Panc1 (cell line): Measurements from ENCODE around the gene CALM3. TPM values are rescaled to one million over a fixed set of nuclear protein-coding genes. Genes with fewer than 3 reads are reported as not detected.

Source experiments
- ATAC-seq: fragments of 200-7000 bp; cut with Tn5 transposase; 2 replicates; pipeline ENCODE4 v1.9.1; 2020; ENCODE audit warnings: mild to moderate bottlenecking, moderate library complexity
- BruUV-seq: library from RNA; stranded (reverse); fragments of 400-500 nt; replicated peaks from 2 replicates; lab custom pipeline; 2021; lab: Mats Ljungman, UMichigan
- CTCF ChIA-PET: fragments of 300-600 bp; sonication (Branson Sonifier 250); formaldehyde crosslinking; loops from one replicate; lab custom pipeline; 2022; ENCODE audit warnings: antibody characterized with exemption; lab: Charles Lee
- POLR2A ChIA-PET: fragments of 300-600 bp; sonication (Branson Sonifier 250); formaldehyde crosslinking; loops from one replicate; lab custom pipeline; 2022; ENCODE audit warnings: antibody characterized with exemption; lab: Charles Lee
- DNase-seq: peaks from one replicate; pipeline ENCODE4 v3.0.0-alpha.2; 2010; ENCODE audit warnings: low read depth, low spot score
- H3K27ac ChIP-seq: 2 replicates; pipeline ENCODE4 v1.5.1; 2011; ENCODE audit warnings: mild to moderate bottlenecking, low read length, inconsistent platforms
- H3K27me3 ChIP-seq: fragments of 200-500 bp; sonication (Bioruptor generic); 2 replicates; pipeline ENCODE4 v1.6.0; 2014; ENCODE audit warnings: low read length, inconsistent platforms; ENCODE audit not compliant: control insufficient read depth, insufficient read depth
- H3K36me3 ChIP-seq: fragments of 200-500 bp; sonication (Bioruptor generic); 2 replicates; pipeline ENCODE4 v1.5.1; 2014; ENCODE audit warnings: inconsistent platforms, mild to moderate bottlenecking, low read length, moderate library complexity; ENCODE audit not compliant: control insufficient read depth, insufficient read depth
- H3K4me1 ChIP-seq: 2 replicates; pipeline ENCODE4 v1.5.1; 2011; ENCODE audit warnings: inconsistent platforms, mild to moderate bottlenecking, low read length, moderate library complexity; ENCODE audit not compliant: control insufficient read depth, insufficient read depth
- H3K4me3 ChIP-seq, 2 experiments: 2 replicates each; pipeline ENCODE4 v1.5.1; 2011 to 2012; ENCODE audit warnings: low read depth in 2 of 2, low read length in 2 of 2, mild to moderate bottlenecking in 2 of 2, inconsistent platforms in 1 of 2, moderate library complexity in 1 of 2
- H3K9me3 ChIP-seq: fragments of 200-500 bp; sonication (Bioruptor generic); 2 replicates; pipeline ENCODE4 v1.5.1; 2014; ENCODE audit warnings: low read depth, mild to moderate bottlenecking, inconsistent platforms, low read length, moderate library complexity; ENCODE audit not compliant: control insufficient read depth, insufficient read depth
- CTCF ChIP-seq: fragments of 450-650 bp; IDR thresholded peaks from 2 replicates; pipeline ENCODE4 v1.5.1; 2017; ENCODE audit warnings: mild to moderate bottlenecking
- POLR2AphosphoS5 ChIP-seq: IDR thresholded peaks from 2 replicates; pipeline ENCODE4 v1.6.1; 2012; ENCODE audit warnings: mild to moderate bottlenecking, low read depth, low read length, moderate library complexity
- SIN3A ChIP-seq: IDR thresholded peaks from 2 replicates; pipeline ENCODE4 v1.6.1; 2012; ENCODE audit warnings: low read depth, mild to moderate bottlenecking, low read length, moderate library complexity, borderline replicate concordance; ENCODE audit not compliant: insufficient read depth
- TCF7L2 ChIP-seq: IDR thresholded peaks from 2 replicates; pipeline ENCODE4 v1.6.1; 2011; ENCODE audit warnings: mild to moderate bottlenecking, low read depth, low read length, inconsistent platforms
- in situ Hi-C: cut with HindIII; loops from 2 replicates; pipeline ENCODE4 v1.10.0; 2016; ENCODE audit warnings: low sequenced_read_pairs, low pct_unique_long_range_greater_than_20kb
- intact Hi-C: fragments of 100-400 bp; cut with micrococcal nuclease; formaldehyde crosslinking; loops from one replicate; pipeline ENCODE4 v1.10.0; 2022; ENCODE audit not compliant: unreplicated experiment
- total RNA-seq: library from RNA; stranded (reverse); gene quantifications from one replicate; pipeline ENCODE4 v1.2.1, GENCODE V29; 2021; ENCODE audit not compliant: unreplicated experiment
- TF ChIP-seq, protein P1 (sequence below), 2 experiments: IDR thresholded peaks; 2 replicates each; pipeline ENCODE4 v1.6.1; 2011 to 2012; ENCODE audit warnings: low read depth in 2 of 2, control low read depth in 1 of 2, low read length in 1 of 2, mild to moderate bottlenecking in 1 of 2, moderate library complexity in 1 of 2; ENCODE audit not compliant: insufficient read depth in 1 of 2

Gene CALM3
- total RNA-seq, 1 experiment from 2014 or later, result 212 TPM

DNA sequence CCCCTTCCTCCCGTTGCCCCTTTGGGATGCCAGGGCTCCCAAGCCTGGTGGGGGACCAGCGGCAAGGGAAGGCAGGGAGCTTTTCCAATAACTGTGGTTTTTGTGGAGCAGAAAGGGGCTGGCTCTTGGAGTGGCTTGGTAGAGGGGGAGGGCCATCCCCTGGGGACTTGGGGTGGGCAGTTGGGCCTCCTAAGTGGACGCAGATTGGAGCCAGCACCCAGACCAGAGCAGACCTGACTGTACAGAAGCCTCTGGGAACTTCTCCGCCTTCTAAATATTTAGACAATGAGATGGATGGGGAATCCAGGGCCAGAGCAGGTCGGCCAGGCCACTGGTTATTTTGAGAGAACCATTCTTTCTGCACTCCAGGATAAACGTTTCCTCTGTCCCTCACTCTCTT is 19.6 kb downstream of the CALM3 start:
- in situ Hi-C loops, result no loop called here
- no TSS peak for BruUV-seq
- H3K4me1 ChIP-seq, result no peaks in the 10 kb centered on the region; the same call in 1 of the 2 replicates
- POLR2A ChIA-PET, result no interaction called here
- TF ChIP-seq TCF7L2 (no peak), SIN3A (no peak), CTCF (no peak), POLR2AphosphoS5 (no peak)
- TF ChIP-seq, protein P1, sequence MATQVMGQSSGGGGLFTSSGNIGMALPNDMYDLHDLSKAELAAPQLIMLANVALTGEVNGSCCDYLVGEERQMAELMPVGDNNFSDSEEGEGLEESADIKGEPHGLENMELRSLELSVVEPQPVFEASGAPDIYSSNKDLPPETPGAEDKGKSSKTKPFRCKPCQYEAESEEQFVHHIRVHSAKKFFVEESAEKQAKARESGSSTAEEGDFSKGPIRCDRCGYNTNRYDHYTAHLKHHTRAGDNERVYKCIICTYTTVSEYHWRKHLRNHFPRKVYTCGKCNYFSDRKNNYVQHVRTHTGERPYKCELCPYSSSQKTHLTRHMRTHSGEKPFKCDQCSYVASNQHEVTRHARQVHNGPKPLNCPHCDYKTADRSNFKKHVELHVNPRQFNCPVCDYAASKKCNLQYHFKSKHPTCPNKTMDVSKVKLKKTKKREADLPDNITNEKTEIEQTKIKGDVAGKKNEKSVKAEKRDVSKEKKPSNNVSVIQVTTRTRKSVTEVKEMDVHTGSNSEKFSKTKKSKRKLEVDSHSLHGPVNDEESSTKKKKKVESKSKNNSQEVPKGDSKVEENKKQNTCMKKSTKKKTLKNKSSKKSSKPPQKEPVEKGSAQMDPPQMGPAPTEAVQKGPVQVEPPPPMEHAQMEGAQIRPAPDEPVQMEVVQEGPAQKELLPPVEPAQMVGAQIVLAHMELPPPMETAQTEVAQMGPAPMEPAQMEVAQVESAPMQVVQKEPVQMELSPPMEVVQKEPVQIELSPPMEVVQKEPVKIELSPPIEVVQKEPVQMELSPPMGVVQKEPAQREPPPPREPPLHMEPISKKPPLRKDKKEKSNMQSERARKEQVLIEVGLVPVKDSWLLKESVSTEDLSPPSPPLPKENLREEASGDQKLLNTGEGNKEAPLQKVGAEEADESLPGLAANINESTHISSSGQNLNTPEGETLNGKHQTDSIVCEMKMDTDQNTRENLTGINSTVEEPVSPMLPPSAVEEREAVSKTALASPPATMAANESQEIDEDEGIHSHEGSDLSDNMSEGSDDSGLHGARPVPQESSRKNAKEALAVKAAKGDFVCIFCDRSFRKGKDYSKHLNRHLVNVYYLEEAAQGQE (IDR thresholded peaks at IDR 0.05; ENCODE audit: insufficient read depth in 1 of 2, low read depth in 2 of 2, low read length in 1 of 2), result no peak
- CTCF ChIA-PET, result no interaction called here
- ATAC-seq (no peak), DNase-seq (no peak)
- H3K4me3 ChIP-seq, result no peak overlapping the region
- H3K36me3 ChIP-seq, result no peaks in the 10 kb centered on the region
- no peak overlapping the region for H3K27ac ChIP-seq
- no peaks in the 10 kb centered on the region for H3K9me3 ChIP-seq
- intact Hi-C loops, result no loop called here
- H3K27me3 ChIP-seq, result no peaks in the 10 kb centered on the region

DNA sequence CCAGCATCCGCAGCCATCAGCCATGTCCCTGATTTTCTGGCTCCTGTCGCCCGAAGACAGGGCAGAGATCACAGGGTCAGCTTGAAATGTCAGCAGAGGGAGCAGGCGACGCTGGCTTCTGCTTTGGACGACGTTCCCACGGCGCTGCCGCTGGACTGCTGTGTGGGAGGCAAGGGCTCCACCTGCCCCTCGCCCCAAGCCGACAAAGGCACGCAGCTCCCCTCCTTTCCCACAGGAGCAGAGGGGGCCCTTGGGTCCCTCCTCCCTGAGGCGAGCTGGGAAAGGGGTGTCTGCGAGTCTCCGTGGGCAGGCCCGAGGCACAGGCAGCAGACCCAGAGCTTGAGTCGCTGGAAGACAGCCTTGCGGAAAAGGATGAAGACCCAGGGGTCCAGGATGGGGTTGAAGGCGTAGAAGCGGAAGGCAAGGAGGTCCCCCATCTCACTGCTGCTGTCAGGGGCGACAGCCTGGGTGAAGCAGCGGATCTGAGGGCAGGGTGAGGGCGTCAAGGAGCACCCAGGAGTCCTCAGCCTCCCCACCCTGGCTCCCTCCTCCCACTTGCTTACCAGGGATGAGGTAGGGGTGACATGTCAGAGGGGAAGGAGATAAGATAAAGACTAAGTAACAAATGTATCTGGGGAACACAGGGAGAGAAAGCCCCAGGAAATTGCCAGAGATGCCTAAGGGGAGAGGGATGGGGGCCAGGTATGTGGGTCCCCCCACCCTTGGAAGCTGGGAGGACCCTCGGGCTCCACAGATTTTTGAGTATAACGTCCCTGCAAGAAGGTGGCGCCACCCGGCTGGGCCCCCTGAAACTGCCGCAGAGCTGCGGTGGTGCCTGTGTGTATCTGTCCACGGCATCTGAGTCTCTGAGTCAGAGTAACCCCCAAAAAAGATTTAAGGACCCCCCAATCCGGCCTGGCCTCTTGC is 20.3 kb downstream of the CALM3 start:
- Histone ChIP-seq H3K4me1 (no peaks in the 10 kb centered on the region; the same call in 1 of the 2 replicates), H3K4me3 (no peak overlapping the region), H3K27me3 (no peaks in the 10 kb centered on the region), H3K9me3 (no peaks in the 10 kb centered on the region), H3K27ac (no peak overlapping the region), H3K36me3 (no peaks in the 10 kb centered on the region)
- intact Hi-C loops, result no loop called here
- ATAC-seq (no peak), DNase-seq (no peak)
- TF ChIP-seq SIN3A (no peak), POLR2AphosphoS5 (no peak), TCF7L2 (no peak), CTCF (no peak)
- TF ChIP-seq, protein P1 (IDR thresholded peaks at IDR 0.05; ENCODE audit: insufficient read depth in 1 of 2, low read depth in 2 of 2, low read length in 1 of 2), result no peak
- no TSS peak for BruUV-seq
- ChIA-PET CTCF (no interaction called here), POLR2A (no interaction called here)
- in situ Hi-C loops, result no loop called here
